ENCODE measurements around the gene KIF3A. TPM values are rescaled to one million over a fixed set of nuclear protein-coding genes. Genes with fewer than 3 reads are reported as not detected.

The KIF3A gene
- polyA plus RNA-seq, 1 of the 3 experiments (the other 2 are of a cell fraction) = 5.1 TPM

DNA sequence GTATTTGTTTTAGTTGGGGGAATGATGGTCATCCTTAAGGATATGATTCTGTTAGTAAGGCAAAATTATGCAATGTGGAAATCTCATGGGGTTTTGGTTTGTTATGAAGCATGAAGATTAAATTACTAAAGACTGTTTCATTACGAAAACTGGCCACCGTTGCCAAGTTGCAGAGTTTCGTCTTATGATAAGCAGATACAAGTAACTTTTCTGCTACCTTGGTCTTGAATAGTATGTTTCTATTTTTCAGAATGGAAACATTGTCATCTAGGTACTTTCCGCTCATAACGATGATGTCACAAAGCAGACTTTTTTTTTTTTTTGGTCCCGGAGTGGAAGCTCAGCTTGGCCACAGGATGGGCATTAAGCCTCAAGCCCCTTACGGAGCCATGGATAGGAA is 14.1 kb upstream of the KIF3A start:
- 91% methylated on average over 7 of the region's 7 CpGs for WGBS (ENCODE audit: low lambda C conversion rate)
- Histone ChIP-seq H3K36me3 (replicated peaks in 1 of 2; ENCODE audit: control insufficient read depth in 1 of 2, insufficient read depth in 2 of 2, low read length in 1 of 2) (no peaks in the 10 kb centered on the region), H3K4me1 (ENCODE audit: control insufficient read depth in 1 of 2, insufficient read depth in 2 of 2, low read depth in 1 of 2, low read length in 1 of 2) (no peaks in the 10 kb centered on the region; a peak in 1 of 4 replicates), H3F3A (replicated peaks; ENCODE audit: insufficient read depth) (no peaks in the 10 kb centered on the region), H3K27me3 (ENCODE audit: insufficient read depth) (no peaks in the 10 kb centered on the region), H3K4me2 (no peak overlapping the region), H2AFZ (ENCODE audit: low read depth) (no peak overlapping the region), H3K9me2 (no peaks in the 10 kb centered on the region), H3K27ac (ENCODE audit: low read depth in 2 of 2, low read length in 1 of 2) (no peak overlapping the region), H3K4me3 (ENCODE audit: low read depth in 2 of 2, low read length in 1 of 2) (no peak overlapping the region), H4K20me1 (ENCODE audit: insufficient read depth) (no peaks in the 10 kb centered on the region), H3K9ac (no peak overlapping the region), H3K79me2 (ENCODE audit: insufficient read depth) (no peaks in the 10 kb centered on the region), H3K9me3 (no peaks in the 10 kb centered on the region)
- TF ChIP-seq, protein P1, sequence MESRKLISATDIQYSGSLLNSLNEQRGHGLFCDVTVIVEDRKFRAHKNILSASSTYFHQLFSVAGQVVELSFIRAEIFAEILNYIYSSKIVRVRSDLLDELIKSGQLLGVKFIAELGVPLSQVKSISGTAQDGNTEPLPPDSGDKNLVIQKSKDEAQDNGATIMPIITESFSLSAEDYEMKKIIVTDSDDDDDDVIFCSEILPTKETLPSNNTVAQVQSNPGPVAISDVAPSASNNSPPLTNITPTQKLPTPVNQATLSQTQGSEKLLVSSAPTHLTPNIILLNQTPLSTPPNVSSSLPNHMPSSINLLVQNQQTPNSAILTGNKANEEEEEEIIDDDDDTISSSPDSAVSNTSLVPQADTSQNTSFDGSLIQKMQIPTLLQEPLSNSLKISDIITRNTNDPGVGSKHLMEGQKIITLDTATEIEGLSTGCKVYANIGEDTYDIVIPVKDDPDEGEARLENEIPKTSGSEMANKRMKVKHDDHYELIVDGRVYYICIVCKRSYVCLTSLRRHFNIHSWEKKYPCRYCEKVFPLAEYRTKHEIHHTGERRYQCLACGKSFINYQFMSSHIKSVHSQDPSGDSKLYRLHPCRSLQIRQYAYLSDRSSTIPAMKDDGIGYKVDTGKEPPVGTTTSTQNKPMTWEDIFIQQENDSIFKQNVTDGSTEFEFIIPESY (IDR thresholded peaks at IDR 0.05; ENCODE audit: borderline replicate concordance, low read depth) = no peak
- TF ChIP-seq CHD2 (IDR thresholded peaks at IDR 0.05; ENCODE audit: low read length, partially characterized antibody) (no peak), JUND (IDR thresholded peaks at IDR 0.05) (no peak), RCOR1 (IDR thresholded peaks at IDR 0.05; ENCODE audit: low read length) (no peak), POLR2AphosphoS5 (IDR thresholded peaks at IDR 0.05; ENCODE audit: low read depth, low read length) (no peak)
- TF ChIP-seq, protein P2, sequence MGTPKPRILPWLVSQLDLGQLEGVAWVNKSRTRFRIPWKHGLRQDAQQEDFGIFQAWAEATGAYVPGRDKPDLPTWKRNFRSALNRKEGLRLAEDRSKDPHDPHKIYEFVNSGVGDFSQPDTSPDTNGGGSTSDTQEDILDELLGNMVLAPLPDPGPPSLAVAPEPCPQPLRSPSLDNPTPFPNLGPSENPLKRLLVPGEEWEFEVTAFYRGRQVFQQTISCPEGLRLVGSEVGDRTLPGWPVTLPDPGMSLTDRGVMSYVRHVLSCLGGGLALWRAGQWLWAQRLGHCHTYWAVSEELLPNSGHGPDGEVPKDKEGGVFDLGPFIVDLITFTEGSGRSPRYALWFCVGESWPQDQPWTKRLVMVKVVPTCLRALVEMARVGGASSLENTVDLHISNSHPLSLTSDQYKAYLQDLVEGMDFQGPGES (IDR thresholded peaks at IDR 0.05; ENCODE audit: low read depth, low read length) = no peak
- TF ChIP-seq, protein P3, sequence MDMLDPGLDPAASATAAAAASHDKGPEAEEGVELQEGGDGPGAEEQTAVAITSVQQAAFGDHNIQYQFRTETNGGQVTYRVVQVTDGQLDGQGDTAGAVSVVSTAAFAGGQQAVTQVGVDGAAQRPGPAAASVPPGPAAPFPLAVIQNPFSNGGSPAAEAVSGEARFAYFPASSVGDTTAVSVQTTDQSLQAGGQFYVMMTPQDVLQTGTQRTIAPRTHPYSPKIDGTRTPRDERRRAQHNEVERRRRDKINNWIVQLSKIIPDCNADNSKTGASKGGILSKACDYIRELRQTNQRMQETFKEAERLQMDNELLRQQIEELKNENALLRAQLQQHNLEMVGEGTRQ (IDR thresholded peaks at IDR 0.05; ENCODE audit: borderline replicate concordance, low read depth, low read length) = no peak
- DNase-seq = no peak
- POLR2A ChIA-PET = no interaction called here
- CTCF ChIA-PET = interaction anchor here (0.7 to 10.4 kb wide), 5 partner anchors 63 to 255 kb away, joined by 3 to 98 read pairs (median 4); no protein-coding TSS in a partner anchor

DNA sequence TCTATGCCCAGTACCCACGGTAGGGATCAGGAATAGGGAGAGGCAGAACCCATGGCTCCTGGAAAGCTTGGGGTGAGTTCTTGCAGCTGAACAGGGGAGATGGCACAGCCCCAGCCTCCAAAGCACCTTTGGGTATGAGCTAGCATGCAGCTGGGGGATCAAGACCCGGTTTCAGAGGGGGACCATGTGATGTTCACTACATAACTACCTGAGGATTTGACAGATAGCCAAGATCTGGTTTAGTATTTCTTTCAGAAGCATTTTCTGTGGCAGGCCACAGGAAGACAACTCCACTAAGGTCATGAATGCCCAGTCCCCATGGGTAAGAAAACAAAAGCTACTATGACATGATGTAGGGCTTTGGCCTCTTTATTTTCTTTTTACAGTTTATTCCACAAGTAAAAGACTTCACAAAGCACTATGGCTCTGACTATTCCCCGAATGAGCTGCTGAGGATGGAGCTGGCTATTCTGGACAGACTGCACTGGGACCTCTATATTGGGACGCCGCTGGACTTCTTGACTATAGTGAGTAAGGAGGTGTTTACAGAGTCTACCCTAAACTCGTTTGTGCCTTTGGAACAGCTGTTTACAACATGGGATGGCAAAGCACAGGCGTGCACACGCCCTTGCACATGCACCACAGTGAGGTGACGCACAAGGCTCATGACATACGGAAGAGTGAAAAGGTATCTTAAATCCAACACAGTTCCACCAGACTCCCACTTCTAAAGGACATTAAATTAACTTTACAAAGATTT is 13.3 kb upstream of the KIF3A start:
- WGBS (ENCODE audit: low lambda C conversion rate) = 77% methylated on average over 9 of the region's 10 CpGs
- Histone ChIP-seq H3K4me2 (no peak overlapping the region), H3K9ac (no peak overlapping the region), H3K36me3 (replicated peaks in 1 of 2; ENCODE audit: control insufficient read depth in 1 of 2, insufficient read depth in 2 of 2, low read length in 1 of 2) (no peaks in the 10 kb centered on the region), H3K4me1 (ENCODE audit: control insufficient read depth in 1 of 2, insufficient read depth in 2 of 2, low read depth in 1 of 2, low read length in 1 of 2) (no peaks in the 10 kb centered on the region; a peak in 1 of 4 replicates), H2AFZ (ENCODE audit: low read depth) (no peak overlapping the region), H3K27me3 (ENCODE audit: insufficient read depth) (no peaks in the 10 kb centered on the region), H3K4me3 (ENCODE audit: low read depth in 2 of 2, low read length in 1 of 2) (no peak overlapping the region), H3K79me2 (ENCODE audit: insufficient read depth) (no peaks in the 10 kb centered on the region), H4K20me1 (ENCODE audit: insufficient read depth) (no peaks in the 10 kb centered on the region), H3K9me3 (no peaks in the 10 kb centered on the region), H3K9me2 (no peaks in the 10 kb centered on the region), H3K27ac (ENCODE audit: low read depth in 2 of 2, low read length in 1 of 2) (no peak overlapping the region), H3F3A (replicated peaks; ENCODE audit: insufficient read depth) (no peaks in the 10 kb centered on the region)
- peak; percentile 10 for DNase-seq
- ChIA-PET POLR2A (no interaction called here), CTCF (interaction anchor here (0.7 to 10.4 kb wide), 6 partner anchors 69 to 254 kb away, joined by 3 to 98 read pairs (median 4); partner anchors contain the start of gene SHROOM1)
- TF ChIP-seq, protein P4, sequence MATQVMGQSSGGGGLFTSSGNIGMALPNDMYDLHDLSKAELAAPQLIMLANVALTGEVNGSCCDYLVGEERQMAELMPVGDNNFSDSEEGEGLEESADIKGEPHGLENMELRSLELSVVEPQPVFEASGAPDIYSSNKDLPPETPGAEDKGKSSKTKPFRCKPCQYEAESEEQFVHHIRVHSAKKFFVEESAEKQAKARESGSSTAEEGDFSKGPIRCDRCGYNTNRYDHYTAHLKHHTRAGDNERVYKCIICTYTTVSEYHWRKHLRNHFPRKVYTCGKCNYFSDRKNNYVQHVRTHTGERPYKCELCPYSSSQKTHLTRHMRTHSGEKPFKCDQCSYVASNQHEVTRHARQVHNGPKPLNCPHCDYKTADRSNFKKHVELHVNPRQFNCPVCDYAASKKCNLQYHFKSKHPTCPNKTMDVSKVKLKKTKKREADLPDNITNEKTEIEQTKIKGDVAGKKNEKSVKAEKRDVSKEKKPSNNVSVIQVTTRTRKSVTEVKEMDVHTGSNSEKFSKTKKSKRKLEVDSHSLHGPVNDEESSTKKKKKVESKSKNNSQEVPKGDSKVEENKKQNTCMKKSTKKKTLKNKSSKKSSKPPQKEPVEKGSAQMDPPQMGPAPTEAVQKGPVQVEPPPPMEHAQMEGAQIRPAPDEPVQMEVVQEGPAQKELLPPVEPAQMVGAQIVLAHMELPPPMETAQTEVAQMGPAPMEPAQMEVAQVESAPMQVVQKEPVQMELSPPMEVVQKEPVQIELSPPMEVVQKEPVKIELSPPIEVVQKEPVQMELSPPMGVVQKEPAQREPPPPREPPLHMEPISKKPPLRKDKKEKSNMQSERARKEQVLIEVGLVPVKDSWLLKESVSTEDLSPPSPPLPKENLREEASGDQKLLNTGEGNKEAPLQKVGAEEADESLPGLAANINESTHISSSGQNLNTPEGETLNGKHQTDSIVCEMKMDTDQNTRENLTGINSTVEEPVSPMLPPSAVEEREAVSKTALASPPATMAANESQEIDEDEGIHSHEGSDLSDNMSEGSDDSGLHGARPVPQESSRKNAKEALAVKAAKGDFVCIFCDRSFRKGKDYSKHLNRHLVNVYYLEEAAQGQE (IDR thresholded peaks at IDR 0.05; ENCODE audit: low read depth, low read length) = no peak
- TF ChIP-seq RXRA (IDR thresholded peaks at IDR 0.05; ENCODE audit: borderline replicate concordance, low read depth) = no peak
- no peak for TF ChIP-seq JUND (IDR thresholded peaks at IDR 0.05)
- no peak for TF ChIP-seq FOXM1 (IDR thresholded peaks at IDR 0.05; ENCODE audit: low read depth)
- no peak for TF ChIP-seq CHD2 (IDR thresholded peaks at IDR 0.05; ENCODE audit: low read length, partially characterized antibody)
- TF ChIP-seq YY1 (IDR thresholded peaks at IDR 0.05; ENCODE audit: low read depth) = no peak
- TF ChIP-seq, protein P5, sequence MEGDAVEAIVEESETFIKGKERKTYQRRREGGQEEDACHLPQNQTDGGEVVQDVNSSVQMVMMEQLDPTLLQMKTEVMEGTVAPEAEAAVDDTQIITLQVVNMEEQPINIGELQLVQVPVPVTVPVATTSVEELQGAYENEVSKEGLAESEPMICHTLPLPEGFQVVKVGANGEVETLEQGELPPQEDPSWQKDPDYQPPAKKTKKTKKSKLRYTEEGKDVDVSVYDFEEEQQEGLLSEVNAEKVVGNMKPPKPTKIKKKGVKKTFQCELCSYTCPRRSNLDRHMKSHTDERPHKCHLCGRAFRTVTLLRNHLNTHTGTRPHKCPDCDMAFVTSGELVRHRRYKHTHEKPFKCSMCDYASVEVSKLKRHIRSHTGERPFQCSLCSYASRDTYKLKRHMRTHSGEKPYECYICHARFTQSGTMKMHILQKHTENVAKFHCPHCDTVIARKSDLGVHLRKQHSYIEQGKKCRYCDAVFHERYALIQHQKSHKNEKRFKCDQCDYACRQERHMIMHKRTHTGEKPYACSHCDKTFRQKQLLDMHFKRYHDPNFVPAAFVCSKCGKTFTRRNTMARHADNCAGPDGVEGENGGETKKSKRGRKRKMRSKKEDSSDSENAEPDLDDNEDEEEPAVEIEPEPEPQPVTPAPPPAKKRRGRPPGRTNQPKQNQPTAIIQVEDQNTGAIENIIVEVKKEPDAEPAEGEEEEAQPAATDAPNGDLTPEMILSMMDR (IDR thresholded peaks at IDR 0.05) = no peak
- TF ChIP-seq, protein P6, sequence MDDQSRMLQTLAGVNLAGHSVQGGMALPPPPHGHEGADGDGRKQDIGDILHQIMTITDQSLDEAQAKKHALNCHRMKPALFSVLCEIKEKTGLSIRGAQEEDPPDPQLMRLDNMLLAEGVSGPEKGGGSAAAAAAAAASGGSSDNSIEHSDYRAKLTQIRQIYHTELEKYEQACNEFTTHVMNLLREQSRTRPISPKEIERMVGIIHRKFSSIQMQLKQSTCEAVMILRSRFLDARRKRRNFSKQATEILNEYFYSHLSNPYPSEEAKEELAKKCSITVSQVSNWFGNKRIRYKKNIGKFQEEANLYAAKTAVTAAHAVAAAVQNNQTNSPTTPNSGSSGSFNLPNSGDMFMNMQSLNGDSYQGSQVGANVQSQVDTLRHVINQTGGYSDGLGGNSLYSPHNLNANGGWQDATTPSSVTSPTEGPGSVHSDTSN (IDR thresholded peaks at IDR 0.05) = no peak
- no peak for TF ChIP-seq TCF12 (IDR thresholded peaks at IDR 0.05)
- TF ChIP-seq, protein P7, sequence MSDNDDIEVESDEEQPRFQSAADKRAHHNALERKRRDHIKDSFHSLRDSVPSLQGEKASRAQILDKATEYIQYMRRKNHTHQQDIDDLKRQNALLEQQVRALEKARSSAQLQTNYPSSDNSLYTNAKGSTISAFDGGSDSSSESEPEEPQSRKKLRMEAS (IDR thresholded peaks at IDR 0.05; ENCODE audit: low read depth) = no peak

Measured in SK-N-SH (cell line).